GM08714 (cell line): ENCODE measurements around the gene CD244.

Experiments
- H3K4me3 ChIP-seq: fragments of 200-500 bp; sonication (Bioruptor generic); 2 replicates; pipeline ENCODE4 v1.5.1; 2014; ENCODE audit warnings: mild to moderate bottlenecking, low read length, inconsistent platforms
- ZNF274 ChIP-seq: IDR thresholded peaks from 2 replicates; pipeline ENCODE4 v1.6.1; 2012; ENCODE audit warnings: mild to moderate bottlenecking, low read depth, low read length

CD244 gene

GRCh38 chr1:160823296-160823695, 39.4 kb downstream of the CD244 start:
- H3K4me3 ChIP-seq, result no peak overlapping the region
- no peak for TF ChIP-seq ZNF274

GRCh38 chr1:160821627-160822026, 41.1 kb downstream of the CD244 start:
- TF ChIP-seq ZNF274, result no peak
- H3K4me3 ChIP-seq, result no peak overlapping the region

GRCh38 chr1:160819186-160819585, 43.5 kb downstream of the CD244 start:
- no peak for TF ChIP-seq ZNF274
- H3K4me3 ChIP-seq, result no peak overlapping the region

- no peak overlapping the region for H3K4me3 ChIP-seq
- no peak for TF ChIP-seq ZNF274
Observed at GRCh38 chr1:160818207-160818937, 44.3 kb downstream of the CD244 start.

- TF ChIP-seq ZNF274, result no peak
Observed at GRCh38 chr1:160814856-160815255, 47.8 kb downstream of the CD244 start.

GRCh38 chr1:160814316-160814715, 48.4 kb downstream of the CD244 start:
- TF ChIP-seq ZNF274, result no peak
- no peak overlapping the region for H3K4me3 ChIP-seq

More at GRCh38 chr1:160814856-160815255, 47.8 kb downstream of the CD244 start:
- H3K4me3 ChIP-seq, result no peak overlapping the region

- no peak overlapping the region for H3K4me3 ChIP-seq
- no peak for TF ChIP-seq ZNF274
Observed at GRCh38 chr1:160813215-160813614, 49.5 kb downstream of the CD244 start.

GRCh38 chr1:160811147-160811546, 51.5 kb downstream of the CD244 start:
- no peak overlapping the region for H3K4me3 ChIP-seq
- no peak for TF ChIP-seq ZNF274

- H3K4me3 ChIP-seq, result no peak overlapping the region
- TF ChIP-seq ZNF274, result no peak
Observed at GRCh38 chr1:160810486-160810885, 52.2 kb downstream of the CD244 start.

GRCh38 chr1:160808289-160808688, 54.4 kb downstream of the CD244 start:
- TF ChIP-seq ZNF274, result no peak
- H3K4me3 ChIP-seq, result no peak overlapping the region

- H3K4me3 ChIP-seq, result no peak overlapping the region
- TF ChIP-seq ZNF274, result no peak
Observed at GRCh38 chr1:160807738-160808137, 54.9 kb downstream of the CD244 start.

GRCh38 chr1:160807247-160807646, 55.4 kb downstream of the CD244 start:
- TF ChIP-seq ZNF274, result no peak

GRCh38 chr1:160806784-160807183, 55.9 kb downstream of the CD244 start:
- H3K4me3 ChIP-seq, result no peak overlapping the region
- TF ChIP-seq ZNF274, result no peak

More at GRCh38 chr1:160807247-160807646, 55.4 kb downstream of the CD244 start:
- no peak overlapping the region for H3K4me3 ChIP-seq

GRCh38 chr1:160806109-160806665, 56.5 kb downstream of the CD244 start:
- no peak for TF ChIP-seq ZNF274
- no peak overlapping the region for H3K4me3 ChIP-seq

- TF ChIP-seq ZNF274, result no peak
- H3K4me3 ChIP-seq, result no peak overlapping the region
Observed at GRCh38 chr1:160801836-160802580, 60.7 kb downstream of the CD244 start.
